Embryonic facial prominence (tissue), 1 donor: ENCODE measurements around the gene MRPL46.

ENCODE experiments used
- DNase-seq: peaks from one replicate; pipeline ENCODE4 v3.0.0-alpha.2; 2016; ENCODE audit errors: extremely low spot score

The MRPL46 gene

DNA sequence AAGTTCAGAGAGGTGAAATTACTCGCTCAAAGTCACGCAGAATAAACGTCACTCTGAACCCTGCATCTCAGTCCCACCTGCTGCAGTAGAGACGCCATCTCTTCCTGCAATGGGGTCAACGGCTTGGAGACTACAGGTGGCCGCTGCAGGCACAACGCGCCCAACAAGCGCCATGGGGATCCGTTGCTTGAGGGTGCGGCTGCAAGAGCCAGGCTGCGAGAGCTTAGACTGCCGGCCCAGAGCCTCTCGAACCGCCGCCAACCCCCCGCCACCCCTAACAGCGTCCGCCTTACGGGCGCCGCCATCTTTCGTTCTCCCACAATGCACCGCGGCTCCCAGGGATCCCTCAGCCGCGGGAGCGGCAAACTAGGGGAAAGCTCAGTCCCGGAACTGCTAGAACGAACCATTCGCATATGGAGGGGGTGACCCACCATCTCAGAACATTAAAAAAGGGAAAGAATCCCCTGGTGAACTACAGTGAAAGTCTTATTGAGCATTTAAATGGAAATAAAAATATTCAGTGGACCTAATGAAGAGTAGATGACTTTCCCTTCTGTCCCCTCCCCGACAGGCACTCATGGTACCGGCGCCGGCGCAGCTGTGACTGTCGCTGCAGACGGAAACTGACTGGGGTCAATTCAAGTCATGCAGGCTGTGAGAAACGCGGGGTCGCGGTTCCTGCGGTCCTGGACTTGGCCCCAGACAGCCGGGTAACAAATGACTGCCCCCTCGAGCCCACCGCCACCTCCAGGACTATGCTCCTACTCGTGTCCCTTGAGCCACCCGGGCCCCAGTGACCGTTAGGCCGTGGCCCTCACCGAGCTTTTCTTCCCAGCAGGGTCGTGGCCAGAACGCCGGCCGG, at the start of gene MRPL46, which contains the start of gene MRPS11:
Gene MRPL46 (minus strand): TSS at position 316 of the 862 bp plus-strand sequence. CDS start 11 bp downstream, at position 305.
Gene MRPS11 (plus strand): TSS at position 636 of the 862 bp plus-strand sequence. CDS start 10 bp downstream, at position 646.
- DNase-seq, result peak; percentile 88

DNA sequence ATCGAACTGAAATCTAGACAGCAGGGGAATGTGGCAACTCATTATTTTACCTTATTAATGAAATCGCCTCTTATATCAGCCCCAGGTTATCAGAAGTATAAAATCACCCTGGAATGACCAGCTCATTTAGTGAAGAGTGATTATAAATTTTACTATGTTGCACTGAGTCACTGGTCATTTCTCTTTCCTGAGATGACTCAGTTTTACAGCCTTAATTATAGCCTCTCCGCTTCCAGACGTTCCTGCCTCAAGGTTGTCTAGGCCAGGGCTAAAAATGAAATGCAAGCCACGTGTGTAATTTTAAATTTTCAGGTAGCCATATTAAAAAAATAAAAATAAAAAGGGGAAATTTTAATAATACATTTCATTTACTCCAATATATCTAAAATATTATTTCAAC, 46.0 kb upstream of the MRPL46 start:
- no peak for DNase-seq

DNA sequence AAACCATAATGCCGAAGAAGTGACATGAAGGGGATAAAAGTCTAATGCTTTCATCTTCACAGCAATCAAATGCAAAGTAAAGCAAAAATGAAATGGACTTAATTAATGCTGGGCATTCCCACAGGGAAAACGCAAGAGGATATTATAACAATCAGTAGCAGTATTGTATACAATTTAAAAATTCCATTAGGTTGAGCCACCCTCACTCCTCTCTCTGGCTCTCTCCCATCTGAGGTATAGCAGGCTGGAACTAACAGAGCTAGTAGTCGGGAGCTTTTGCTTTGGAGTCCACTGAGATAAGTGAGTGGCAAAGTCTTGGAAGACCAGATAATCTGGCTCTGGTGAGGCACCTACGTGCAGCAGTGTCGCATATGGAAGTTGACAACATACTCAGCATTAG, 45.4 kb upstream of the MRPL46 start:
- no peak for DNase-seq

DNA sequence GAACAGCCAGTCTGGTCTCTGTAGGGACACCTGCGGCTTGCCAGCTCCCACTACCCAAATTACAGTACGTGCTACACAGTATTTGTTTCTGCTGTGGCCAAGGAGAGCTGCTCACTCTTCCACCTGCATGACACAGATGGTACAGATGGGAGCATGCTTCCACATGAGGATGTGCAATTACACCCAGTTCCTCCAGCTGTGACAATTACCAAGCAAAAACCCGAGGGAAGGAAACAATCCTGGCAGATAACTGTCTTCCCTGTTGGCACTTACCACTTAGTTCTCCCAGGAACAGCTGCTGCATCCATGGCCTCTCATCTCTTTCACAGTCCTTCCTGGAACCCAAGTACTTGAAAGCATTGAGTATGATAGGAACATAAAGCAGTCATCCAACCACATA, 44.9 kb upstream of the MRPL46 start:
- DNase-seq, result no peak

DNA sequence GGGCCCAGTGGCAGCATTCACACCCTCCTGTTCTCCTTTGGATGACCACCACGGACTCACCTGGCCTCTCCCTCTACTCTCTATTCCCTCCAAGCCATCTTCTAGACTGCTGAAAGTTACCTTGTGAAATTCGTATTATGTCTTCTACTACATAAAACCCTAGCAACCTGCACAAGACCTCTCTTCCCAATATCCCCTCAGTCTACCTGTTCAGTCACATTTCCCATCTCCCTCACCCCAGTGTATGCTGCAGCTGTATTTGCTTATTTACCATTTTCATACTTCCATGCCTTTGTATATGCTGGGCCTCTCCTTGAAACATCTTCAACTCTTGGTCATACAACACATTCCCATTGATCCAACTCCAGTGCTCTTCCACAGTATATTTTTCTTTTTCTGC, 44.0 kb upstream of the MRPL46 start:
- DNase-seq, result no peak

DNA sequence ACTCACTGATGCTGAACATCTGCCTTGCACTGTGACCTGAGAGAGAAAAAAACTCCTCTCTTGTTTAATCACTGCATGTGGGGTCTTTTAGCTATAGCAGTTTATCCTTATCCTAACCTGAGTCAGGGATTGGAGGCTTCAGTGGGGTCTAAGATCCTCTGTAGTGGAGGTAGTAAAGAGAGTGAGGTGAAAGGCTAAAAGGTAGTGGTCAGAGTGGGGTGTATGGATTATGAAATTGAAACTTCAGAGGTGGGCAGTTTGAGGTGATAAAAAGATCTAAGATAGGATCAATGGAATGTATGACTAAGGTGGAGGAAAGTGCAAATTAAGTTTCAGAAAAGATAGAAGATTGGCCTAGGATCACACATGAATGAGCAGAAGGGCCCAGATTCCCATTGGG, 42.8 kb upstream of the MRPL46 start:
- no peak for DNase-seq

DNA sequence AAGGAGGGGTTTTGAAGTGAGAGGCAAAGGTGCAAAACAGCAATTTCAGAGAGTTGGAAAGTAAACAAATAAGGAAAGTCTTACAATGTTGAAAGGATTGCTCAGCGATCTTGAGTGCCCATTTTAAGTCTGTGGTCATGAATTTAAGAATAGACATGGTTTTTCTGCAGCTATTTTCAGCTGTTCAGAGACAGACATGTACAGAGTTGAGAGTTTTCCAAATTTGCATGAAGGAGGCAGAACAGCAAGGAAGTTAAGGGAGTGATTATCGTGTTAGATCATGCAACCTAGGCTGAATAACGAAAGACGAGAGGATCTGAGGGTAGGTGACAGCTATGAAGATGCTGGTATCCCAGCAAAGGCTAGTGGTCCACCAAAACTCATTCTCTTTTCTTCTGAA, 42.1 kb upstream of the MRPL46 start:
- no peak for DNase-seq

DNA sequence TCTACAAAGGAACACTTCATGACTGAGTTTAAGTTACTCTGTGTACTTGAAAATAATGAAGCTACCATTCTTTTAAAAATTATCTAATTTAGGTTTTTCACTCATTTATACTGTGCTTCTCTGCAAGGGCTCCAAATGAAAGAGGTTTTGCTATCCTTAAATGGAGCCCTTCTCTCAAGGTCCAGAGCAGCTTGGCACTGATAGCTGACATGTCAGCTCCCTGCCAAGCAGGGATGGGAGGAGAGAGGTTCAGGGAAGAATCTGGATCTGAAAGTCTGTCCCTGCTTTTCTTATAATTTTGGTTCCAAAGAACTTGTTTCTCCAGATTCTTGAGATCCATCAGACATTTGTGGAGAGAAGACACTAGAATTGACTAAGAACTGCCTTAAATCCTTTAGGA, 39.4 kb upstream of the MRPL46 start:
- DNase-seq, result no peak

DNA sequence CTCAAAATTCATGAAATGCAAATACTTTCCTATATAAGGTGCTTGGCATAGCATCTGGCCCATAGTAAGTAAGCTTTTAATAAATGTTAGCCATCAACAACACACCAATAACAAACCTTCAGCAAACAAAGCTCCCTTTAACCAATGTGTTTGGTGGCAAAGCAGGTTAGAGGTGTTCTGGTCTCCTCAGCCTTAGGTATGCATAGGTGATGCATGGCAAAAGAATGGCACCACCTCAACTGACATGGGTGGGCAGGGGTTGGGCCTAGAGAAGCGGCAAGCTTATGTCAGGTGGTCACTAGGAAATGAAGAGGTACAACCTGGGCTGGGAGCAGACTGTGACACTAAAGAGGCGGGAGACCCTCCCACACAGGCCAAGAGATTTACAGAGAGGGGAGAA, 38.5 kb upstream of the MRPL46 start:
- no peak for DNase-seq

DNA sequence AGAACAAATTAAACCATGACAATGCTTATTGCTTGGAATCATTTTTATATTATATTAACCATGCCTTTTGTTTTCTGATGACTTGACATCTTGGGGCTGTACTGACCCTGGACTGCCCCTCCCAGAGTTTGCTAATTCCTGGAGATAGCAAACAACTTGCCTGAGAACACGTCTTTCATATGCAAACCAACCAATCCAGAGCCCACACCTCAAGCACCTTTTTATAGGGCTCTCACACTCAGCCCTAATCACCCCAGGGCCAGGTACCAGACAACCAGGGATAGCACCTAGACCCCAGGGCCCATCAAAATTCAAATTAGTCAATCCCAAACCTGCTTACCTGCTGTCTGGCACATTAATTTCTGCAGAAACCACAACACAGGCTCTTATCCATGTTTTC, 37.3 kb upstream of the MRPL46 start:
- no peak for DNase-seq

DNA sequence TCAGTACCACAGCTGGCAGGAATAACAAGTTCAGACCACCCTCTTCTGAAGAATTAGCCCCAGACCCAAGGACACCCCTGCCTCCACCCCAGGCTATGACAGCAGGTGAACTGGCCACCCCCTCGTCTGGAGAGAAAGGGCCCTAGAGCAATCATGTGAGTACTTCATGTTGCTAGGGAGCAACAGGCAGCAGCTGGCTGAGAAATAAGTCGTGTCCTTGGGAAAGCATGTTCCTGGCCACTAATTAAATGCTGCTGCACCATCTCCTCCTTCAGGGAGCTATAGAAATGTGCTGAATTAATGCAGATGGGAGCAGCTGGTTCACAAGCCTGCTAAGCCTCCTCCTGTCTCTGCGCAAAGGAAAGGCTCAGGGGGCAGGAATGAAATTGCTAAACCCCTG, 31.8 kb upstream of the MRPL46 start:
- no peak for DNase-seq

DNA sequence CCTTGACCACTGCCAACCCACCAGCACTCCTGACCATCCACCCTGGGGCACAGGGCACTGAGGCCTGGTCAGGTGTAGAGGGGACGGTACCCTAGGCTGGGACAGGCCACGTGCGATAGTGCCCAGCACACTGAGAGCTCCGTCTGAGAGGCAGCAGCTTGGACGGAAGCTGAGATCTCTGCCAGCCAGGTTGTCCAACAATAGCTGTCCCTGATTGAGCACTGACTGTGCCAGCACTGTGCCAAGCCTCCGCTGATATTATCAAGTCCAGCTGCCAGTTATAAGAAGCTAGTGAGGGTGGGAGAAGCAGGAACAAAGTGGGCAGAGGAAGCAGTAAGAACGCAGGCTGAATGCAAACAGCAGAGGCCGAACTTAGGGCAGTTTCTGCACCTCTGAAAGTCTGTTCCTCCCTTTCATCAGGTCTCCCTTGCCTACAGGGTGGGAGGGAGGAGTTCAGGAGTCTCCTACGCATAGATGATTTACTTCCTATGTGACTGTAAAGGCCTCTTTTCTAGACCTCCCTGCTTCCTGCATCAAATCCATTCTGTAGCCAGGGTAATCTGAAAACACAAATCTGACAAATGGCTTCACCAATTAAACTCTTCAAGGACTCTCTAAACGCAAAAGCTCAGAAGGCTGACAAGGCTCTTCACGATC, 30.0 kb upstream of the MRPL46 start:
- no peak for DNase-seq

DNA sequence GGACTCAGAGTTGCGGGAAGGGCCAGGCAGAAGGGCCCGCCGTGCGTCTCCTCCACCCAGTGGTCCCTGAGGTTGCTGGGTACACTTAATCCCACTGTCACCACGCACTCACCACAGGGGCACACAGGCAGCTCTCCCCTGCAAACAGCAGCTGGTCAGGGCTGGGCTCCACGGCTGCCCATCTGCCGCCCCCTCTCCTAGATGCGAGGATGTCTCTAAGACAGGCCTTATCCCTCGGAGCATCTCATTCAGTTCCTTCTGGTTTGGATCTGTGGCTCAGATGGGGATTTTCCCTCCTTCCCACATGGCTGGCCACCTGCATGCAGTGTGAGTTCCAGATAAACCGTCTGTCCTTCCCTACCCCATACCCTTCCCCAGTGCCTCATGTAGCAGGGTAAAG, 26.7 kb upstream of the MRPL46 start:
- no peak for DNase-seq

DNA sequence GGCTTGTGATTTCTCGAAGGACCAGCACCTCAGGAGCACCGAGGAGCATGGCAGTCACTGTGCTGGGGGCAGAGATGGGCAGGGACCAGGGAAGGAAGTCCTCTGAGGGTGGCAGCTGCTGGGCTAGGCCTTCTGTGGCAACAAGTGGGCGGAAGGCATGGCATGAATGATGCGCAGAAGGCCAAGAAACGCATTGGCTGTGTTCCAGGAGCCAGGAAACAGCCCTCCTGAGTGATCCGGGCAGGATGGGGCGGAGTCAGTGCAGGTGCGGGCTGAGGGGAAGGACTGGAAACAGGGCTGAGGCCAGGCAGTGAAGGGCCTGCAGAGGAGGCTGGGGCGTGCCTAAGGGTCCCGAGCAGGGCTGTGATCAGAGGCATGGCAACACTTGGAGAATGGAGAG, 24.0 kb upstream of the MRPL46 start:
- DNase-seq, result no peak

DNA sequence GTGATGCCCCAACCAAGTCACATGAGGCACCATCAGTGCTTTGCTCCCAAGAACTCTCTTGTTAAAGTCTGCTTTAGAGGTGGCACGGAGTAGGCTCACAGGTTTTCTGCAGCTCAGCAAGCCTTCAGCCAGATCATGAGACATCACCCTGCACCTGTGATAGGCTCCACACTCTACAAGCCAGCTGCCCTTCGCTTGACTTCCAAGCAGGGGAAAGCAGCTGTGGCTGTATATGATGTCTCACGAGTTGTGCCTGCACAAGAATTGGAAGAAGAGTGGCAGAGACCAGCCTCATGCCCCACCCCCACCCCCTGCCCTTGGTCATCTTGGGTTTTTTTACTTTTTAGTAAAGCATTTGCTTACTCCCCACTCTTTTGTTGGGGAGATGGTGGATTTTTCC, 22.8 kb upstream of the MRPL46 start:
- DNase-seq, result no peak

DNA sequence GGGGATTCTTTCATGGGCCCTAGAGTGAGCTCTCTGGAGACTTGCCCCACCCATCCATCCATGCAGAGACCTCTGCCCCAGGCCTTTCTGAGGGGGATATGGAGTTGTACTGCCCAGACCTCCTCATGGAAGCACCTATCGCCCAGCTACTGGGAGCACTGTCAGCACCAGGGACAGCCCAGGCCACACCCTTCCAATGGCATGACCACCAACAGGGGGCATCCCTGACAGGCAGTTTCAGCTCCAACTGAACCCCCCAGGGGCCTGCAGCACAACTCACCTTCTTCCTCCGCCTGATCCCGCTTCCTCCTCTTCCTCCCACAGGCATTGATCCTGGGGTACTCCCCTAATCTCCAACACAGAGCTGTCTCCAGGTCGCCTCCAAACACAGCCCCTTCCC, 22.1 kb upstream of the MRPL46 start:
- no peak for DNase-seq

DNA sequence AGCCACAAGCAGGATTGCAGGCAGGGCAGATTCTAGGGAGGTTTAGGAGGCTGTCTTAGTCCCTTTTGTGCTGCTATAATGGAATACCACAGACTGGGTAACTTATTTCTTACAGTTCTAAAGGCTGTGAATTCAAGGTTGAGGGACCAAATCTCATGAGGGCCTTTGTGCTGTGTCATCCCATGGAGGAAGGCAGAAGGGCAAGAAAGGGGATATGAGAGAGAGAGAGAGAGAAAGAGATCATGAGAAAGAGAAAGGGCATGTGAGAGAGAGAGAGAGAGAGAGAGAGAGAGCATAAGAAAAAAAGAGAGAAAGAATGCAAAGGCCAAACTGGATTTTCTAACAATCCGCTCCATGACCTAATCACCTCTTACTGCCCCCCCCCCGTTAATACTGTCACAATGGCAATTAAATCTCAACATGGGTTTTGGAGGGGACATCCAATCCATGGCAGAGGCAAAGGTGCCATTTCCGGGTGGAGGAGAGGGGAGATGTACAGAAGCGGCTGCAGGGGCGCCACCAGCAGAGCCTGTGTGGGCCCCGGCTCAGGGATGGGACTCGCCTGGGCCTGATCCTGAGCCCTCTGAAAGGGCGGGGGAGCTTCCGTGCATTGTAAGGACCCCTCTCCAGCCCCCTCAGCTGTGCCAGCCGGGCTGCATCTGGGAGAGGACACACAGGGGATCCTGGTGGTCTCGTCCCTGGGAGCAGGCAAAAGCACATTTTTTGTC, 20.8 kb upstream of the MRPL46 start:
- no peak for DNase-seq

DNA sequence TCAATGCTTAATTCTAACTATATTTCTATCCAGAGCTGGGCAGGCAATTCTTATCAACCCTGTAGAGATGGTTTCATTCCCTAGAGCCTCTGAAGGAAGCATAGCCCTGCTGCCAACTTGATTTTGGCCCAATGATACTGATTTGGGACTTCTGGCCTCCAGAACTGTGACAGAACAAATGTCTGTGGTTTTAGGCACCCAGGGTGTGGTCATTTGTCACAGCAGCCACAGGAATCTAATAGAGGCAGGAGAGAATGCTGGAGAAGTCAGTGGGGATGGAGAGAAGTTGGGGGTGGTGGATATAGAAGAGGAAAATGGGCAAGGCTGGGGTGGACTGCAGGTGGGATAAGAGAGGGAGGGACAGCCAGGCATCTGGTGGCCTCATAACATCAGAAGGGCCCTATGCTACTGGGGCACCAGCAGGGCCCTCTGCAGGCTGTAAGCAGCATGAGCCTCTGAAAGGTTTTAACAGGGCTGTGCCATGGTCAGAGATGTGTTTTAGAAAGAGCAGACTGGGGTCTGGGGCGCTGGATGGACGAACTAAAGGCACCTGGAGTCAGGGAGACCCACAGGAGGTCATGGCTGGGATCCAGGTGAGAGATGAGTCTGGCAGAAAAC, 20.1 kb upstream of the MRPL46 start:
- no peak for DNase-seq

DNA sequence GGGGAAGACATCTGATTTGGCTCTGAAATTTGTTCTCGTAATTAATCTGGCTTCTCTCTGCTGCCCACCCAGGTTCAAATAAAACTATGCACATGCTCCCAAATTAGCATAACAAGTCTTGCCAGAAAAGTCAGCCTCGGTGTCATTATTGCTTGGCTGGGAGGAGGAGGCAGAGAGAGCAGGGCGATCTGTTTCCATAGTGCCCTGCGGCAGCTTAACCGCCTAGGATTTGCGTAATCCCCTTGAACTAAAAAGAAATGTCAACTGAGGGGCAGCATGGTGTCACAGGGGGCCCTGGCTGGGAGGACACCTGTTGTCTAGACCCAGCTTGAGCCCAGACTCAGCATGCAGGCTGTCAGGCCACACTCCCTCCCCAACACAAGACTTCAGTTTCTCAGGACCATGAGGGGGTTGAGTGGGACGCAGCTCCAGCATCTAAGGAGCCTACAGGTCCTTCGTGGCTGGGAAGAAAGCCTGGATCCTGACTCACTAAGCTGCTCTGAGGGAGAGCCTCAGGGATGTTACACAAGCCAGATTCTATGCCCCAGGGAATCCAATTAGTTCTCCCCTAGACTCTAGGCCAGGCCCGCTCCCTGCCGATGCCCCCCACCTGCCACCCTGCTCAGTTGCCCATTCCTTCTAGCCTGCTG, 17.6 kb upstream of the MRPL46 start:
- no peak for DNase-seq

DNA sequence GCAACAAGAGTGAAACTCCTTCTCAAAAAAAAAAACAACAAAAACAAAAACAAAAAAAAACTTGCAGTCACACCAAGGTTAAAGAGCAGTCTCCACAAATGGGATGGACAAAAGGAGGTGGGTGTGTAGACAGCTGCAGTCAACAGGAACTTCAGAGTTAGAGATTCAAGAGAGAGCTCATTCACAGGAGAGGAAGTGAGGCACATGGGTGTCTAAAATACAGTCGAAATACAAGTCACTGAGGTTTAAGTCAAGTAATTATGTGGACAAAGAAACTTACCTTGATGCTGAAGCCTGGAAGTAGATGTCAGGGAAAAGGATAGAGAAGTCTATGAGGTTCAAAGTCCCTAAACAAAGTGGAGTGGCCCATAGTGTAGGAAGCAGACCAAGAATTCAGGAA, 15.1 kb upstream of the MRPL46 start:
- no peak for DNase-seq

DNA sequence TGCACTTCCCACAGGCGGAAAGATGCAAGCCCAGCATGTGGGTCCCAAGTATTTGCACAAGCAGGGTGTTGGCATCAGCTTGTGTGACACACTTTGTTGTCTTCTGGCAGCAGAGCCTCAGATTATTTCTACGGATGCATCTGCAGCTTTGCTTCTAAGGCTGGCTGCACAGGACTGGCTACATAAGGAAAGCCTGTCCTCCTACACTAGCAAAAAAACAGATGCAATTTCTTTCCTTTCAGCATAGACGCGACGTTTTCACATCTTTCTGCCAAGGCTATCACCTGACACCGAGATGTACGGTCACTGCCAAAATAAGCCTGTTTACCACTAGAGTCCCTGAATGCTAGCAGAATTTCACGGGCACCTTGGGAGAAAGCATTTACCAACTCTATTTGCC, 13.8 kb upstream of the MRPL46 start:
- DNase-seq, result no peak

DNA sequence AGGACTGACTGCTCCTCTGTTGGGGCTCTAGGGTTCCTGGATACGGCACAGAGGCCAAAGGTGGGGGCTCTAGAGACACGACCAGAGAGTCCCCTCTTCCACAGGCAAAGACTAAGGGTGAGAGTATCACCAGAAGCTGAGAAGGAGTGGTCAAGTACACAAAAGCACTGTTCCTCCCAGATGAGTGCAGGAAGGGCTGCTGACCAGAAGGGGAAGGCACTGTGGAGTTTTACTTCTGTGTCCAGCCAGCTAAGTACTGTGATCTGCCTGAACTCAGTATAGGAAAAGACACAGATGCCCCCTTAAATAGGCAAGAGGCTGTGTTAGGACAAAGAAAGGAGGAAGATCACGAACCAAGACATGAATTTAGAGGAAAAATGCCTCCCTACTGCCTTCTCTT, 12.0 kb upstream of the MRPL46 start:
- DNase-seq, result no peak
